NCI-H146 (cell line): ENCODE measurements around the gene DYNC2H1.

ENCODE experiments used
- DNase-seq: peaks from one replicate; lab custom pipeline; 2025; lab: John Stamatoyannopoulos, UW

Gene DYNC2H1

DNA sequence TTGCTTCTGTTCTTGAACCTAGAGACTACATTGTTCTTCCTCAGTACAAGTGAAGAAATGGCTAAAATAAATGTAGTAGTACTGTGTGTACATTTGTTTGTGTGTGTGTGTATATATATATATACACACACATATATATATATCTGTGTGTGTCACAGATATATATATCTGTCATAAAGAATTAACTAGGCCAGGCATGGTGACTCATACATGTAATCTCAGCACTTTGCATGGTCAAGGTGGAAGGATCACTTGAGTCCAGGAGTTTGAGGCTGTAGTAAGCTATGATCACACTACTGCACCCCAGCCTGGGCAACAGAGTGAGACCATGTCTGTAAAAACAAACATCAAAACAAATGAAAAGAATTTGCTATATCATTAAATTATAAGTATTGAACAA lies 164.8 kb downstream of the DYNC2H1 start:
- DNase-seq = no peak

DNA sequence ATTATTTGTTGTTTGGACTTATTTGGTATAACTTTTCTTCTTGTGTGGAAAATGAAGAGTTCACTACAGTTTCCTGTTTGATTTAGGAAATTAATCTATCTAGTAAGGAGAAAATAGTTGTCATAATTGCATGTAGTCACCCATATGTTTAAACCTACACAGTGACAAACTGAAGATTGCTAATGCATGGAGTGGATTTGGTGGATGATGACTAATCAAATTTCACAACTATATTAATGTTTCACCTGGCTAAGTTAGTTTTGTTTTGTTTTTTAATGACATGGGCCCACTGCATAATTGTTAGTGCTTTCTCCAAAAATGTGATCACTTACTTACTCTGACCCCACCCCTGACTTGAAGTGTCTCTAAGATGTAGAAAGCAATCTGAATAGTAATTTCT lies 170.6 kb downstream of the DYNC2H1 start:
- DNase-seq = no peak

DNA sequence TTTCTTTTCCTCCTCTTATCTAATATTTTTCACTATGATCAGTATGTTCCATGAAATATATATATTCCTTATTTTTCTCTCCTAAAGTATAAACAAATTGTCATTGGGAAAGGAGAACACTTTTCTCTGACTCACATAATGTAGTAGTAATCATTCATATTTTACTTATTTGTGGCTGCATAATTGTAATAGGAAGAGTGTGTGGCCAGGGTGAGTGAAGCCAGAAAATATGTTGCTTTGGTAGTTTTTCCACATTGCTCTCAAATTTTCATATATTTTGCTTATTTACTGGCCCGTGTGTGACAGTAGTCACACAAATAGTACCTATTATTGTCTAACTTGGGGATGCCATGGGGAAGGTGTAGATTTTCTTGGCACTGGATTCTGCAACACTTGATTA lies 172.1 kb downstream of the DYNC2H1 start:
- no peak for DNase-seq

DNA sequence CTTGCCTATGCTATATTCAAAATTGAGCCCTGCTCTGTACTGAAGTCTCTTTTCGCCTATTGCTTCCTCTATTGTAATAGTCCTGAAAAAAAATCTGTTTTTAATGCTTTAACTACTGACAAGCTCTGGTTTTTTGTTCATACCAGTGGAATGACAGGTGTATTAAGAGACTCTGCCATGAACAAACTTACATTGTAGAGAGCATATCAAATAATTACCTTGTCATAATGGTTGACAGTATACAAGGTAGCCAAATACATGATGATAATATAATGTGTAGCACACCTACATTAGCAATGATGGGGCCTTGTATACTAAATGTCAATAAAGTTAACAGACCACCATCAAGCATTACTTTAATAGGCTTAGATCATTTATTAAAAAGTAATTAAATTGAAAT lies 175.0 kb downstream of the DYNC2H1 start:
- DNase-seq = no peak

DNA sequence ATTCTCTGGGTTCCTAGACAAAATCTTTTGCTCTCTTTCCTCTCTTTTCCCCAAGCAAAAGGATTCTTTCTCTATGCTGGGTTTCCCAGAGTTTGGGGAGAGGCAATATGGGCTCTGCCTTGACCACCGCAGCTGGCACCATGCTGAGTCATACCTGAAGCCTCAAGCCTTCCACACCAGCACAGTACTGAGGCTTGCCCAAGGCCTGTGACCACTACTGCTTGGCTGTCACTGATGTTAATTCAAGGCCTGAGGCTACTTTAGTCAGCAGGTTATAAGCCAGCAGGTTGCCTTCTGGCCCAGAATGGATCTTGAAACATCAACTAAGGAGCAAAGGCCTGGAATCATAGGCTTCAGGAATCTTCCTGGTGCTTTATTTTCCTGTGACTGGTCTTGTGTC lies 185.3 kb downstream of the DYNC2H1 start:
- no peak for DNase-seq

DNA sequence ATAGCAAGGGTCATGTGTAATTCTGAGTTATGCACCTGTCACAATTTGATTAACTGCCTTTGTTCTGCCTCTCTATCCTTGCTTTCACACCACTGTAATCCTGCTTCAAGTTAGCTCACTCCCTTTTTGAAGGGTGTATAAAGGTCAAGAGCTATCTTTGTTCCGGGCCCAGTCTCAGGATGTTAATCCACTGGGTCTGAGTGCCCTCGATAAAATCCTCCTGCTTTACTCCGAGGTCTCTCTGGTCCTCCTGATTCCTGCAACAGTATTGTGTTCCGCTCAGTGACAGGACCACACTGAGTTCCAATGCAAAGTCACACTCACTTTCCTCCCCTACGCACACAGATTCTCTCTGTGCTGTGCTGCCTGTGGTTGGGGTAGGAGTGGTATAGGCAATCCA lies 186.5 kb downstream of the DYNC2H1 start:
- DNase-seq = no peak

DNA sequence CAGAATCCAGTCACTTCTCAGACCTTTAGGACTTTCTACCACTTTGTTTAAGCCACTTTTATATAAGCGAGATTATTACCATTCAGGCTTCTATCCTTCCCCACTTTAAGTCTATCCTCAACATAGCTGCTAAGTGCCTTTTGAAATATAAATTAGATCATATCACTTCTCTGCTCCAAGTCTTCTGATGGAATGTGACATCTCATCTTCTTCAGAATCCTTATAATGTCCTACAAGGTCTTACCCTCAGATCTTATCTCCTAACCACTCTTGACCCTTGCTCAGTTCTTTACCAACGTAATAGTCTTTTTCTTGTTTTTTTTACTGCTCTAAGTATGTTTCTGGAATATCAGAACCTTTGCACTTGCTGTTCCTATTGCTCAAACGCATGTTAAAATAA lies 188.7 kb downstream of the DYNC2H1 start:
- no peak for DNase-seq

DNA sequence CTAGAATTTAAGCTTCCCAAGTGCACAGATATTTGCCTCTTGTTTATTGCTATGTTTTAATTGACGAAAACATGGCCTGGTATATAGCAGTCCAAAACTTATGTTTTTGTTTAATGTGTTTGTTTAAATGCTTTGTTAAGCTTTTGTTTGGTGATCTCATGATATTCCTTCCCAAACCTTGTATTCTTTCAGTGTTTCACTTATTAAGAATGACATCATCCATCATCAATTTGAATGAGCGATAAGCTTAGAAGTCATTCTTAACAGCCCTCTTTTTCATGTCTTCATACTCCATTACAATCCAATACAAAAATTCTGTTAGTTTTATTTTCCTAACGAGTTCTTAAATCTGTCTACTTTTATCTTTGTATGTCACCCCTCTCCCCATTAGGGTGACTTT lies 206.0 kb downstream of the DYNC2H1 start:
- DNase-seq = no peak

DNA sequence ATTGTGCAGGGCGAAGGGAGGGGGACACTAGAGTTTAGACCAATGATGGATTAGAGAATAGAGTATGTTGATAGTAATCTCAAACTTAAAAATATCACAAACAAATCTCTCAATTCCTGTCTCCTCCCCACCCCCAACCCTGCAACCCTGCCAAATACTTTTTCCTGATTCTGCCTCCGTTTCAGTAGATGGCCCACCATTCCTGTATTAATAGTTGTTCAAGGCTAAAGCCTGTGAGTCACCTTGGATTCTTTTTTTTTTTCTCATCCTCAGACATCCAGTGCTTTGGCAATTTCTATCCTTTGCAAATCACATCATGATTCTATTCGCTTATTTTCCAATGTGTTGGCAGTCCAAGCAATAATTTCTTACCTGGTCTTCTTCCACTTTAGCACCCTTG lies 207.9 kb downstream of the DYNC2H1 start:
- no peak for DNase-seq

DNA sequence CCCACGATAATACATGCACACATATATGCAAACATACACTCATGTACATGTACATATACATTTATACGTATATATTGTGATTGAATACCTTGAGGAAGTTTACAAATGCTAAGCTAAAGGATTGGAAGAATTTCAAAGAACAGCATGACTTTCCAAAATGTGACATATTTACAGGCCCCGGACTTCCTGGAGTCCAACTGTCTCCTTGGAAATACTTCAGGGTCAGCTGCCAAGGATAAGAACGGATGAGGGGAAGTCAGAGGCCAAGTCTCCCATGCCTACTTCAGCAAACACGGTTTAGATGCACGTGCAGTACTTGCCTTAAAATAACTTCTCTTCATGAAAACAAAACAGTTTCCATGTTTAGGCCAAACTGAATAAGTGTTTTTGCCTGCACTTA lies 213.6 kb downstream of the DYNC2H1 start:
- DNase-seq = no peak

DNA sequence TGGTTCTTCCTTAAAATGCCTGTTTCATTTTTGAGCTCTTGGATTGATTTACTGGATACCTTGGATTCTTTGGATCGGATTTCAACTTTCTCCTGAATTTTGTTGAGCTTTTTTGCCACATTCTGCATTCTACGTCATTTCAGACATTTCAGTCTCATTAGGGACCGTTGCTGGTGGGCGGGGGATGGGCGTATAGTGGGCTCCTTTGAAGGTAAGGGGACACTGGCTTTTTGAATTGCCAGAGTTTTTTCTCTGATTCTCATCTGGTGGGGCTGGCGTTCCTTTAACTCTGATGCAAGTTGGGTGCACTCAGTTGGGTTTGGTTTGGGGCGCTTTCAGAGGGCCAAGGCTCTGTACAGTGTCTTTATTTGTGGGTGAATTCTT lies 216.5 kb downstream of the DYNC2H1 start:
- DNase-seq = no peak

DNA sequence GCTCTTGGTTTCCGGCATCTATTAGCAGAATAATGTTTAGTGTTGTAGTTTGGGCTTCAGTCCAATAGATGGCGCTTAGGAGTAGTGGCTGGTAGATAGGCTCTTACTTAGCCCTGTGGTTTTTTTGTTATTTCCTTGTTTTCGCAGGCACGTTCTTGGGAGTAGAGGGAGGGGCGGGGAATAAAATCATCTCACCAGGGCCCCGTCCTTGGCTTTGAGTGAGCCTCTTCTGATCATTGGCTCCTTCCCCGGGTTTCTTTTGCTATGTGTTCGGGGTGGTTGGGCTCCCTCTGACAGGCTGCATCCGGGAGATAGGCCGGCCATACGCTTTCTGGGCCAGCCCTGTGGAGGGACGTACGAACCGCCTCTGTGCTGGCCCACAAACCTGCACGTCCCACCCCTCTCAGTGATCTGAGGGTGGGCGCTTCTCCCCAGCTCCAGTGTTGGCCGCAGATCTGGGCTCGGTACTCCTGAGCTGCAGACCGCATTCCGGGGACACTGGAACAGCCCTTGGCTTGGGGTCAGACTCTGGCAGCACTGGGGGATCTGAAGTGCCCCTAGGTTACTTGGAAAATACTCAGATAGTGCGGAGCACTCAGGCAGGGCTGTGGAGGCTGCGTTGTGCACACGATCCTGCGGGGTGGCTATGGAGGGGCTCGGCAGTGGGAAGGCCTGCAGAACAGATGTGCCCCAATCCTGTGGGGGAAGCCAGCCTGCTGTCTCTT lies 217.0 kb downstream of the DYNC2H1 start:
- DNase-seq = peak; percentile 67

DNA sequence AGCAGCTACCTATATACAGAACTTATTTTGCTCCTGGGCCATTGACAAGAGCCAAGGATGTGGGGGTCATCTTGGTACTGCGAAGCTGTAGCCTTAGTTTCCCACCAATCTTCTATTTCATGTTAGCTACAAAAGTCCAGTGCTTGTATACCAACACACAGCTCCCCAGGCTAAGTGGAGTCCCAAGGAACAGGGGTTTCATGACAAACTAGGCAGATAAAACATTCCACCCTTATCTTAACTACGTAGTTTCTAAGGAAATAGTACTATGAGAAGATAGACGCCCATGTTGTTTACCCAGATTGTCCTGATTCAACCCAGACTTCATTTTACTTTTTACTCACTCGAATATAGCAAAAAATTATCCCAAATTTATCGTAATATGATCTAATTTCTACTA lies 218.5 kb downstream of the DYNC2H1 start:
- no peak for DNase-seq

DNA sequence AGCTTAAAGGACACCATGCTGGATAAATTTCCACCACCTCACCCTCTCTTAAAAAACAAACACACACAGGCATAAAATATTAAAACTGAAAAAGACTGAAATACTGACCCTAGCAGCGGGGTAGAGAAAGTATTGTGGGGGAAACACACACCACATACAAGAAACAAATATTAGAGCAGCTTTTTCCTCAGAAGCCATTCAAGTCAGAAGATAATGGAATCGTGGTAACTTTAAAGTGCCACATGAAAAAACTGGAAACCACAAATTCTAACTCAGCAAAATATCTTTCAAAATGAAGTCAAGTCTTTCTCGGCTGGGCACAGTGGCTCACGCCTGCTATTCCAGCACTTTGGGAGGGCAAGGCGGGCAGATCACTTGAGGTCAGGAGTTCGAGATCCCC lies 223.2 kb downstream of the DYNC2H1 start:
- DNase-seq = no peak

DNA sequence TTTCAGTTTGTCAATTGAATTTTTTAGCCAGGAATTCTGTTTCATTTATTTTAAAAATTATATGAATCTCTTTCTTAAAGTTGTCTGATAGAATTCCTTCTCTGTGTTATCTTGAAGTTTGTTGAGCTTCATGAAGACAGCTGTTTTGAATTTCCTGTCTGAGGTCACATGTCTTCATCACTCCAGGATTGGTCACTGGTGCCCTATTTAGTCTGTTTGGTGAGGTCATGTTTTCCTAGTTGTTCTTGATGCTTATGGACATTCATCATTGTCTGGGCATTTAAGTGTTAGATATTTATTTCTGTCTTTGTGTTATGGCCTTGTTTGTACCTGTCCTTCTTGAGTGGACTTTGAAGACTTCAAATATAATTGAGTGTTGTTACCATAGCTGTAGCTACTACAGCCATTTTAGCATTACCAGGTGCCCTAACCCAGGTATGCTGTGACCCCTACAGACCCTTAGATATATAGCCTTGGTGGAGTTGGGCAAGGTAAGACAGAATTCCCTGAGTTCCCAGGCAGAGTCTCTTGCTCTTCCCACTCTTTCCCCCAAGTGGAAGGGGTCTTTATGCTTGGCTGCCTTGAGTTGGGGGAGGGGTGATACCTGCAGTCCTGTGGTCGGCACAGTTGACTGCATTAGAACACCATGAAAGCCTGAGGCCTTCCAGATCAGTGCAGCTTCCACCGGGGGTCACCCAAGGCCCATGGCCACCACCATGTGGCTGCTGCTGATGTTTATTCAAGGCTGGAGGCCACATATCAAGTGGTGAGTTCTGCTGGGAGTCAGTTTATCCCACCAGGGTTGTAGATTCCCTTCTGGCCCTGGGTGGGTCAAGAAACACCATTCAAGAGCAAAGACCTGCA lies 229.6 kb downstream of the DYNC2H1 start:
- DNase-seq = no peak

DNA sequence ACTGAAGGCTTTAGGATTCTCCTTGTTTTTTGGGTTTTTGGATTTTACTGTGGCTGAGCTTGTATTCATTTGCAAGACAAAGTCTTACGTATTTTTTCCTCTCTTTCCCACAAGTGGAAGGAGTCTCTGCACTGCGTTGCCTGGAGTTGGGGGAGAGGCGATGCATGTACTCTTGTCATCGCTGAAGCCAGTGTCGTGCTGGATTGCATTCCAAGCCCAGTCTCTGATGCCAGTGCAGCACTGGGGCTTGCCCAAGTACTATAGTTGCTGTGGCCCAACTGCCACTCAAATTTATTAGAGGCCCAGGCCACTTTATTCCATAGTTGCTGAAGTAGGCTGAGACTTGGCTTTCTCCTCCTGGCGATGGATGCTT lies 230.2 kb downstream of the DYNC2H1 start:
- no peak for DNase-seq

DNA sequence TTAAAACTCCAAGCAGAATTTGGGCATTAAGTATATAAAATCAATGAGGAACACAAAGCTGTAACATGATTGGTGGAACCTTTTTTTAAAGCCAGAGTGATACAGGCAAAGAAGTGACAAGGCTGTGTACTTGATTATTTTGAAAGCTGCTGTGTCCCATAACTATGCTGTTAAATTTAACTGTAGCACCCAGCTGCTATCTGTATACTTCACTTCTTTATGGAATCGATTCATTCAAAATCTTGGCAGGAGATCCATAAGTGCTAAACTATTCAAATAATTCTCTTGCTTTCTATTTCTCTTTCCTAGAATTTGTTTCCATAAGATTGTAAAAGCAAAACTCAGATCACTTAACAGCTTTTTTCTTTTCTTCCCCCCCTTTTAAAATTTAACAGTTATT lies 231.7 kb downstream of the DYNC2H1 start:
- DNase-seq = no peak

DNA sequence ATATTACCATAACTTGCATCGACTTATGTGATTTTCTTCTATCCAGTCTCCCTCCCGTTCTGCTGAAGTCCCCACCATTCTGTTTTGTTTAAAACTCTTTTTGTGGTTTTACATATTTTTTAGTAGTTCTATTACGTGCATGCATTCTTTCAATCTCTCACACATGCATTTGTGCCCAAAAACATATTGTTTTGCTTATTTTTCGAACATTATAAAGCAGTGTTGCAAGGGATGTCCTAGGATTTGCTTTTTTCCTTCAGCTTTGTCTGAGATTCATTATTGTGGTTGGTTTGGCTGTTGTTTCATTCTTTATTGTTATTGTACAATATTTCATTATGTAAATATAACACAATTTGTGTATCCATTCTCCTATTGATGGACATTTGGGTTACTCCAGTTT lies 235.7 kb downstream of the DYNC2H1 start:
- DNase-seq = no peak

DNA sequence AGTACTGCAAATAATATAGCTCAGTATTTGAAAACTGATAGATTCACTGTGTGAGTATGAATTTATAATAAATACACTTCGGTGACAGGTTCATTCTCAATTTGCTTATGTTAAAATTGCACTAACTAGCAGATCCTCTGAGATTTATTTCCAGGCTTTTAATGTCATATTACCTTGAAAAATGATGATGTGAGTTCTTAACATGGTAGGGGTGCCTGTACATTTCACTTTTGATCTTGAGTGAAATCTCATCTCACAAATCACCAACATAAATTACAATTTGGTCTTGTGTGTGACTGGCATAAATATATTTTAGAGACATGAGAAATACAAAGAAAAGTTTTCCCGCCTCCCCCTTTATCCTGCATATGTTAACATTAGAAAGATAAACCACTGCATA lies 240.4 kb downstream of the DYNC2H1 start:
- DNase-seq = no peak

DNA sequence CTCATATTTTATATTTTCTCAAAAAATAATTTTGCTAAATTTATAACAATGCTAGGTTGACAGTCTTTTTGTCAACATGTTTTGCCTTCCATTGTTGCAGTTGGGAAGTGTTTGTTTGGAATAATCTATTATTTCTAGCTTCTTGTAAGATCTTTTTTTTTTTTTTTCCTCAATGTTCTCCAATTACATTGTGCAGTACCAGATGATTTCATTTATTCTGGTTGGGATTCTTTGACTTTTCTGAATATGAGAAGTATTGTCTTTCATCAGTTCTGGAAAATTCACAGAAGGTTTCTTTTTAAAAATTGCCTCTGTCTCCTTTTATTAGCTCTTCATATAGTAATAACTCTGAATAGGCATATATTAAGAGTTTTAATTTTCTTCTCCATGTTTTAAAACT lies 245.4 kb downstream of the DYNC2H1 start:
- no peak for DNase-seq

DNA sequence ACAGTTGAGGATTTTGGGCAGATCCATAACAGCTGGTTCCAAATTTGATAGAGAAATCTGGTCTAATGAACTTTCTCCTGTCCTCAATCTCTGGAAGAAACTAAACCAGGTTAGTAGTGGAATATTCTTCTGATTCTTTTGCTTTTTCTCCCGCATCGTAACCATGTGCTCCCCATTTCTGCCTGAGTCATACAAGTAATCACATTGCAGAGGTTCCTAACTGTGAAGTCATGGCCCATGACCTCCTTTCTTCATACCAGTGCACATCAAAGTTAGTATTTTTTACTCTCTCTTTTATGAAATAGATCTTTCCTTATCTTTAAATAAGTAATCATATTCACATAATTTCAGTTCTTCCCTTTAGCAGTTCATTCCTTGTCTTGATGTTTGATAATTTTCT lies 249.0 kb downstream of the DYNC2H1 start:
- DNase-seq = no peak

DNA sequence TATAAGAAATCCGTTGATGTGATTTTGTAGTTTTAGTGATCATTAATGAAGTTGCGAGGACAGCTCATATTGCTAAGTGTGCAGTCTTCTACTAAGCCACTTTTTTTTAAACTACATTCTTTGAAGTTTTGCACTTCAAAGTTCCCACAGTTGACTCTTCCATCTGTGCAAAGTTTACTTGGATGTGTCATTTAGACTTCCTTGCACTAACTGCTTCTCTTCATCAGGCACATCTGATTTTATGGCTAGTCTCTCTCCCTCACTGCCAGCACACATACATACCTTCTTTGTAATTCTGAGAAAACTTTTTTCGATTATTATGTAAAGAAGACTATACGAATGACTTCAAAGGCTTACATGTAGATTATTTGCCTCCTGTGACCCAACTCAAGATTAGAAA lies 250.0 kb downstream of the DYNC2H1 start:
- no peak for DNase-seq

DNA sequence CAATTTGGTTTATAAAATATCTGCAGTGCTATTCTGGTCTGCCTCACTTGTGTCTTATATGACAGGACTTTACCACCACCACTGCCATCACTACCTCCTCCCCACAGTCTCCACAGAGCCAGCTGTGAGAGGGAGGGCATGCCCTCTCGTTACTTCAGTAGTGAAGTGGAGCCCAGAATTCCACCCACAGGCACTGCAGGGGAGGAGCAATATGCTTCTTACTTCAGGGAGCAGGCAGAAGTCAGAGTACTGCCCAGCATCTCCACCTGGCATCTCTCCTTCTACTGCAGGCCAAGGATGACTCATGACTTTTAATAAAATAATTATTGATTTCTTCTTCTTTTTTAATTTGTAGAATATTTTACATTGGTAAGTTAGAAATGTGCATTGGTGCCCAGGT lies 255.5 kb downstream of the DYNC2H1 start:
- DNase-seq = no peak

DNA sequence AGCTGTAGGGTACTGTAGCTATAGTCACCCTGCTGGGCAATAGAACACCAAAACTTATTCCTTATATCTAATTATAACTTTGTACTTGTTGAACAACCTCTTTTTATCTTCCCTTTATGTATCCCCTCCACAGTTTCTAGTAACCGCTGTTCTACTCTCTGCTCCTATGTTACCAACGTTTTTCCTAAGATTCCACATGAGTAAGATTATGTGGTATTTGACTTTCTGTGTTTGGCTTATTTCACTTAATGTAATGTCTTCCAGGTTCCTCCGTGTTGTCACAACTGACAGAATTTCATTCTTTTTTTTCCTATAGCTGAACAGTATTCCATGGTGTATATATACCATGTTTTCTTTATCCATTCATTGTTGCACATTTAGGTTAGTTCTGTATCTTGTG lies 258.4 kb downstream of the DYNC2H1 start:
- no peak for DNase-seq
